Stimulated activated CD4-positive, alpha-beta T cell treated with anti-CD3 and anti-CD28 coated beads, Interleukin-1b, Interleukin-23, amount 100 ng/mL, for 24 hours (primary cell): ENCODE results near the gene CDH4.

Experiments used
- DNase-seq, 4 experiments: peaks; one replicate each; pipeline ENCODE4 v3.0.0-alpha.2; 2020; ENCODE audit warnings: low read depth in 4 of 4, low spot score in 1 of 4

Gene CDH4

DNA sequence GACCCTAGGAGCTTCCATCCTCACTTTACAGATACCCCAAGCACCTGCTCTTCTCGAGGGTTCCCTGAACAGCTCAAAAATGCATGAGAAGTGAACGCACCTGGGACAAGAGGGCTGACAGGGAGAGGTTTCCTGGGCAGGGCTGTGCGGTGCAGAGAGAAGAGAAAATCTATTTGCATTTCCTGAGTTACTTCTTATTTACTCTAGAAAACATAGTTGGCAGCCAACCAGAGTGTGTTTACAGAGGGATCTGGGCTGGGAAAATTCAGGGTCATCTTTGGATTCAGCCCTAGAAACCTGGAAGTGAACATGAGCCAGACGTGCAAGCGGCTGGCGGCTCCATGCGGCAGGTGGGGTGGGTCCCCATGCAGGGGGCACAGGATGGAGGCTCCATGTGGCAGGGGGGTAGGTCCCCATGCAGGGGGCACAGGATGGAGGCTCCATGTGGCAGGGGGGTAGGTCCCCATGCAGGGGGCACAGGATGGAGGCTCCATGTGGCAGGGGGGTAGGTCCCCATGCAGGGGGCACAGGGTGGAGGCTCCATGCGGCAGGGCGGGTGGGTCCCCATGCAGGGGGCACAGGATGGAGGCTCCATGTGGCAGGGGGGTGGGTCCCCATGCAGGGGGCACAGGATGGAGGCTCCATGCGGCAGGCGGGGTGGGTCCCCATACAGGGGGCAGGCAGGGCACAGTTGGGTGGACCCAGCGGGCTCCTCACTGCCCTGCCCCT is 471.6 kb downstream of the CDH4 start:
- no peak for DNase-seq

DNA sequence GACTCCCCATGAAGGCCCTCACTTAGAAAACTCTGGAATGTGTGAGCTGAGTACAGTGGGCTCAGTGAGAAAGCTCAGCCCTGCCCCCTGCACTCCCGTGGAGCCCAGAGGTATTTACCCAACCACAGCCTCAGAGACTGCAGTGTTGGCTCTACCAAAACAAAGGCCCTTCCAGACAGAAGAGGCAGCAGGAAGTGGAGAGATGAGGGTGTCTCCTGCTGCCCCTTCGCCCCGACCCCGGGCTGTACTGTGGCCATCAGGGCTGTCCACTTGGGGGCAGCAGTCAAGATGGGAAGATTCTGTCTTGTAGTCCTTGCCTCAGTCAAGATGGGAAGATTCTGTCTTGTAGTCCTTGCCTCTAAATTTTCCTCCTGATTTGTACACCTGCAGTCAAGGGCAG is 472.3 kb downstream of the CDH4 start:
- no peak for DNase-seq

GRCh38 chr20:61725145-61725544 is 473.1 kb downstream of the CDH4 start:
- DNase-seq, result no peak

DNA sequence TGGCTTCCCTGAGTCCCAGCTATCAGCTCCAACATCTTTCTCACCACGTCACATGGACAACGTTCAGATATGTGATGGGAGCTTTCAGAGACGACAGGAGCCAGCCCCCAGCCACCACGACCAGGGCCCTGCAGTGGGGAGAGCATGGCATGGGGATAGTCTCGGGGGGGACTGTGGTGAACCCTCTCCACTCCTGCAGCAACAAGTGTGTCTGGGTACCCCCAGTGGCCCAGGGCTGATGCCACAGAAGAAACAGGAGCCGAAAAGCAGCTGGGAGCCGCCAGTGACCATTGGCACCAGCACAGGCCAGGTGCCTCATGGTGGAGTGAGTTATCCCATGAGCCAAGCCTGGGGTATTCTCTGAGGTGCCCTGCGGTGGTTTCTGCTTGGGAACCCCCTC is 473.9 kb downstream of the CDH4 start:
- no peak for DNase-seq

DNA sequence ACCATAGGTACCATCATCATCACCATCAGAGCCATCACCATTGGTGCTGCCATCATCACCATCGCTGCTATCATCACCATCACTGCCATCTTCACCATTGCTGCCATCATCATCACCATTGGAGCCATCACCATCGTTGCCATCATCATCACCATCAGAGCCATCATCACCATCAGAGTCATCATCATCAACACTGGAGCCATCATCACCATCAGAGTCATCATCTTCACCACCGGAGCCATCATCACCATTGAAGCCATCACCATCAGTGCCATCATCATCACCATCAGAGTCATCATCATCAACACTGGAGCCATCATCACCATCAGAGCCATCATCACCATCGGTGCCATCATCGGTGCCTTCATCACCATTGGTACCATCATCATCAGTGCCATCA is 474.9 kb downstream of the CDH4 start:
- no peak for DNase-seq

DNA sequence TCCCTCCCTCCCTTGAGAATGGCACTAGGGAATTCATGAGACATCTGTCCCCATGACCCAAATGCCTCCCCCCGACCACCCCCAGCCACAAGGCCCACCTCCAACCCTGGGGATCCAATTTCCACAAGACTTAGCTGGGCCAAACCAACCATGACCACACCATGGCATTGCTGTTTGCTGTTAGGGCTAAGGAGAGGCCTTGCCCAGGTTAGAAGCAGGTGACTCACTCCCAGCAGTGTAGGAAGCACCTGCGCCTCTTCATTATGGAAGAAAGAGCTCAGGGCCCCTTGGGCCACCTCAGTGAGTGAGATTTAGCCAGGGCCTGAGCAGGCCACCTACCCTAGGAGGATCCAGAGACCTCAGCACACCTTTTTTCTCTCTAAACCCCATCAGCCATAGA is 475.7 kb downstream of the CDH4 start:
- DNase-seq, result no peak

- DNase-seq, result no peak
Measured at GRCh38 chr20:61728326-61728725, 476.3 kb downstream of the CDH4 start.

DNA sequence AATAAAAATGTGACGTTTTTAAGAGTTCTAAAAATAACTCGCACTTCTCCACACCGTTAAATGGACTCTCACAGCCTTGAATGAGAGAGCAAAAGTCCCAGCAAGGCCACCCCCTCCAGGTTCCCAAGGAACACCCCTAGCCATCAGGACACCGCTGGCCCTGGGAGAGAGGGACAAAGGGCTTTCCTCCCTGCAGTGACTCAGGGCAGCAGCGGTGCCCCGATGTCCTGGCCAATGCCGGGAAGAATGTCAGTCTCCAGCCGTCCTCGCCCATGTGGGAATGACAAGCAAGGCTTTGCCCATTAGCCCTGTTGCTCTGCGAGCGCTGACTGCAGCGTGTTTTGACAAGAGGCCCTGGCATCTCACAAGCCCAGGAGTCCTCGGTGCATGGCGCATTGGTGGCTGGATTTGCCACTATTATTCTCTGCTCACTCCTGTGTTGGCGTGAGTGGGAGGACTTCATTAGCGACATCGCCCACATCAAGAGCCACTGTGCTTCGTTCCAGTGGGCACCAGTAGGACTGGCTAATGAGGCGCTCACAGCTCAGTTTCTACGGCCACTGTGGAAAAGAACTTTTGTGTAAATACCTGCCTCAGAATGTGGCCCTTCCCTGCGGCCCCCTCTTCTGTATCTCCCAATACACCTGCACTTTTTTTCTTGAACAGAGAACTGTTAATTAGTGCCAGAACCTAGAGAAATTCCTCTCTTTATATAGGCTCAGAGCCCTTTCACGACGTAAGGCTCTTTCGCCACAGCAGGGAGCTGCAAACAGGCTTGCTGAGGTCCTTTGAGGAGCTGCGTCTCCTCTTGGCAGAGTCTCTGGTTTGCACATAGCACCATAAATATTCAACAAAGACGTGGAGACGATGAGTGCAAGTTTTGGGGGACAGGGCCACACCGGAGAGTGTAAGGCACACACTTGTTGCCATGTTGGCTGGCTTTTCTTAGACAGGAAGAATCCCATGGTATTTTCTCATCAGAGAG is 477.0 kb downstream of the CDH4 start:
- no peak for DNase-seq

DNA sequence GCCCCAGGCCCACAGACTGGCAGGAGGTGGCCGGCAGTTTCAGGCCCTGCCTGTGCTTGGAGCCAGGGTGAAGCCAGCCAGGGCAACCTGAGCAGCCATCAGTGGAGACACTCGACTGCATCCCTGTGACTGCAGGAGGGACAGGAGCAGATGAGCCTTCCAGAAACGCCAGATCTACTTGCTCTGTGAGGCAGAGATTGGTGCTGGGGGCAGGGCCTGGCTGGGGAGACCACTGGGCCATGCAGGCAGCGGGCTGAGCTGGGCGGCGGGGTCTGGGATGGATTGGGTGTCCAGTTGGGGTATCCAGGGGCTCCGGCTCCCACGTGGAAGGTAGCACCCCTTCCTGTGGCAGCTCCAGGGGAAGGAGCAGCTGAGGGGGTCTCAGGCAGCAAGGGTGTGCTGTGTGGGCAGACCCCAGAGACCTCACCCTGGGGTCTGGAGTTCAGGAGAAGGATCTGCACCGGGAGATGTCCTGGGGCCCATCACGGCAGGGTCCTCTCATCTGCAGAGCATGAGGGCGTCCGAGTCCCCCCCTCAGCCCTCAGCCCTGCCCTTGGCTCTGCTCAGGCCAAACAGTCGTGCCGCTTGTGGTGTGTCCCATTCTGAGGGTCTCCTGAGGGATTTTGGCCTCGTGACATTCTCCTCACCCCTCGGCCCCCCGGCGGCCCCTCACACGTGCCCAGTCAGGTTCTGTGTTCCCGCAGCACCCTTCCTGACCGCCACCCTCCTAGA is 478.7 kb downstream of the CDH4 start:
- DNase-seq, result no peak

DNA sequence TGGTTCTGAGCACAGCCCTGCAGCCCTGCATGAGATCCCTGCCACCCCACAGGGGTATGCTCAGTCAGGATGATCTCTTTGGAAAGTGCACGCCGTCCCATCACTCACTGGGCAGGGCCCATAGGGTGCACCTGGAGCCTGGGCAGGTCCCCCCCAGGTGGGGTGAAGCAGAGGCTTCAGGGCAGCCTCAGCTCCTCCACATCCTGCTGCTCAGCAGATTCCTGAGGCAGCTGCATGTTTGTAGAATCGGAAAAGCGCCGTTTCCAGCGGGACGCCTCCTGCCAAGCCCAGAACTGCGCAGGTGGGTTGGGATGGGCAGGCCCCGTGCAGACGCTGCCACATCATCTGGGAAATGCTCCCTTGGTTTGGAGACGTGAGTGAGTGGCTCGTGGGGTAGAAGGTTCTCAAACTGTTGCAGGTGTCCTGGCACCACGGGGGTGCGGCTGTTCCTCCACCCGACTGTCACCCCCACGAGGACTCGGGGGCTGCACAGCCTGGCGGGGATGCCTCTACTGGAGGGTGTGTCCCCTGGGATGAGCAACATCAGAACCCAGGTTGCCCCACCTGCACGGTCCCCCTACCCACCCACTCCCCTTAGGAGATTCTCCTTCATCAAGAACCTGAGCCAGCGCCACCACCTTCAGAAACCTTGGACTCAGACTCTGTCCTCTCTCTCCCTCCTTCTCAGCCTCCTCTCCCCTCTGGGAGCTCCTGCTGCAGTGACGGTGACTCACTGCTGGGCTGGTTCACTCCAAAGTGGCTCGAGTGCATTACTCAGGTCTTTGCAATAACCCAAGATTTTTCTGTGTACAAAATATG is 479.5 kb downstream of the CDH4 start:
- DNase-seq, result no peak

DNA sequence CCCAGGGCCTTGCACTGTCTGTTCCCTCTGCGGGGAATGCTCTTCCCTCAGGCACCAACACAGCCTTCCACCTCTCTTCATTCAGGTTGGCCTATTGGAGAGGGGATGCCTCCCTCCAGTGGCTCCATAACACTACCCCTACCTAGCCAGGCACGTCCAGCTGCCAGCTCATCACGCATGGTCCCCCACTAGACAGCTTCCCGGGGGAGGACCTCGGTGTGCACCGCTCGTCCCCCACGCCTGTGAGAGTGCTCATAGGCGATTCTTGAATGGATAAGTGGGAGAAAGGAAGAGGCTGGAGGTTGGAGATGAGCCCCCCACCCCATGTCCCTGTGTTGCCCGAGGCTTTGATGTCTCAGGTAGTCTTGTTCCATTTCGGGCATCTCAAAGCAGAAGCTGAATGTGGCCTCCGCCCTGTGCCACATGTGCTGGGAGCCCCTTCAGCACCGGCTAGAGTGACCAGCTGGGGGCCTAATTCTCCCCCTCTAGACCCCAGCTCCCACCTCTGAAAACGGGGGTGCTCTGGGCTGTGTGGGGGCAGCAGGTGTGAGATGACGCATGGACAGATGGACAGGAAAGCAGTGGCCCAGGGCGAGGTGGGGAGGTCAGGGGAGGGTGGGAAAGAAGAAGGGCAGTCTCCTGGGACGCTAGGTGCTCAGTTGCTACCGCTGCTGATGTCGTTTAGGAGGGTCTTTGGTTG is 480.6 kb downstream of the CDH4 start:
- no peak for DNase-seq

DNA sequence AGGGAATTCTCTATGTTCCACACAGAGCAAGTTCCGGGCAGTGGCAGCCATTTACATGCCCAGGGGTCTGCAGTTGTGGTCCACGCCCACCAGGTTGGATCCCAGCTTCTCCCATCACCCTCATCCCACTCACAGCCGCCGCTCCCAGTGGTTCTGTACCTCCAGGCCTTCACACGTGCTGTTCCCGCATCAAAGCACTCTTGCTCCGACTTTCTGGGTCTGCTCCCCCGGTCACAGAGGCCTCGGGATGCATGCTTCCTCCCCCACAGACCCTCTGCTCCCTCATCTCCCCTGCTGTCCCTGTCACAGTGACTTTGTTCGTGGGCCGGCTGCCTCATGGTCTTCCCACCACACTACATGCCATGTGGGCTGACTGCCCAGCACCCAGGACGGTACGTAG is 481.2 kb downstream of the CDH4 start:
- no peak for DNase-seq

GRCh38 chr20:61733891-61734732 is 482.1 kb downstream of the CDH4 start:
- DNase-seq, result no peak

DNA sequence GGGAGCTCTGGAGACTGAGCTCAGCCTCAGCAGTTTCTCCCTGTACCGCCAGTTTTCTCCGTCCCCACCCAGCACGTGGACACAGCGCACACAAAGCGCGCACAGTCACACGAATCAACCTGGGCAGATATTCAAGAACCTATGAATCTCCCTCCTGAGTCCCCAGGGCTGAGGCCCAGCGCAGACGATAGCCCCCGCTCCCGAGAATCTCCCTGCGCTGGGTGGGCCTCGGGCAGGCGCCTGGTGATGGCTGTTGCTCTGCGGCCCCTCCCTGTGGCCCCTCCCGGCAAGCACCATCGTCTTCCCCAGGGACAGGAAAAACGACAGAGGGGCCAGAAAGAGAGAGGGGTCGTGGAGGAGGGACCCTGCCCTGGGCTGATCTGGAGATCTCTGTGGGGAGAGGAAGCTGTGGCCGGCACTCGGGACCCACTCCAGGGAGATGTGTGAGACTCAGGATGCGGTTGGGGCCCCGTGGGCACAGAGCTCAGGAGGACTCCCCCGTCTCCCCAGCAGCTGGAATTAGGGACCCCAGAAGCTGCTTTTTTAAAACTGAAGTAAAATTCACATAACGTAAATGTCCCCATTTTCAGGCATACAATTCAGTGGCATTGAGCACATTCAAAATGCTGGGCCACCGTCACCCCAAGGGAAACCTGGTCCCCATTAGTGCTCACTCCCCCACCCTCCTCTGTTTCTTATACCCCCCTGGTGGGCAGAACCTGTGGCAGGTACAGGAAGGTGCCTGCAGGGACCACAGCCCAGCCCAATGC is 482.9 kb downstream of the CDH4 start:
- no peak for DNase-seq

GRCh38 chr20:61735503-61735785 is 483.4 kb downstream of the CDH4 start:
- no peak for DNase-seq

DNA sequence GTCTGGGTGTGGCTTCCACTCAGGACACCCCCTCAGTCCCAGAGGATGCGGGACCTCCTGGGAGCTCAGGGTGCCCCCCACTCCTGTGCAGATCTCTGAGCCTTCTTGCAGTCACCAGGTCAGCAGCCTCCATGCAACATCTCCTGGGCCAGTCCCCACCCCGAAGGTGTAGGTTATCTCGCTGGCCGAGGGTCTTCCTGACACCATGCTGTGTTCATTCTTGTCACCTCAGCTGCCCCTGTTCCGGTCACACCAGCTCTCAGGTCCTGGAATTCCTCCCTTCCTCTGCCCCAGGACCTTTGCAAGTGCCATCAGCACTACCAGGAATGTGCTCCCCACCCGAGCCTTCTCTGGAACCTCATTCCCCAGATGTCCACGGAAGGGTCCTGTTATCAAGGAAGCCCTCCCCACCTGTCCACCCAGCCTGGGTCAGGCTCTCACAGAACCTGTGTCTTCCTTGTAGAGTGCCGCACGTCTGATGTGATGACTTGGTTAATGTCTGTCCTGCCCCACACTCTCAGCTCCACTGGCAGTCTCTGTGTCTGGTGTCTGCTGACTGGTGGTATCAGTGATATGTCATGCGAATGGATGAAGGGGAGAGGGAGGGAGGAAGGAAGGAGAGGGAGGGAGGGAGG is 484.1 kb downstream of the CDH4 start:
- no peak for DNase-seq

DNA sequence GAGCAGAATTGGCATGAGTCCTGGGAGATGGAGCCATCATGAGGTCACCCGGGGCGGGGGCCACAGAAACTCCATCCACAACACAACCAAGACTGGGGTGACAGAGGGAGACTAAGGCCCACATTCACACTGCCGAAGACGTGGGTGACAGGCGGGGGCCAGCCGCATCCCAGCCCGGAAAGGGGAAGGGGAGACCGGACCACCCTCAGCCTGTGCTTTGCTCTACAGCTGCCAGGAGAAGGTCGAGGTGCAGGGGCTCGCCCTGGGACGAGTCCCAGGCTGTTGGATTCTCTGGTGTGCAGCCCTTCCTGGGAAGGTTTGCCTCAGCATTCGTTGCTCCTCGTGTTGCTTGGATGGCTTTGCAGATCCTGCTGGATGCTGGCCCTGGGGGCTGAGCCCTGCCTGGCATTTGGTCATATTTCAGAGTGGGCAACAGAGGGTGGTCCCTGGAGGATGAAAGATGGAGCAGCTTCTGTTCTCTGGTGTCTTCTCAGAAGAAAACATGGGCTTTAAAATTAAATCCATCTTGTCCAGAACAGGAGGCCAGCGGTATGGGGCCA is 484.8 kb downstream of the CDH4 start:
- DNase-seq, result no peak

- no peak for DNase-seq
Measured at GRCh38 chr20:61737346-61737745, 485.3 kb downstream of the CDH4 start.
